H1 (cell line): ENCODE results near the gene GRID1. TPM values are rescaled to one million over a fixed set of nuclear protein-coding genes. Genes with fewer than 3 reads are reported as not detected.

Experiments
- CTCF ChIA-PET: fragments of 300-600 bp; sonication (Branson Sonifier 250); formaldehyde crosslinking; loops from one replicate; lab custom pipeline; 2021; ENCODE audit not compliant: partially characterized antibody; lab: Charles Lee
- POLR2A ChIA-PET: fragments of 300-600 bp; sonication (Branson Sonifier 250); formaldehyde crosslinking; loops from one replicate; lab custom pipeline; 2021; ENCODE audit warnings: inconsistent platforms; ENCODE audit not compliant: partially characterized antibody; lab: Charles Lee
- DNase-seq, 2 experiments: peaks; one replicate each; pipeline versions ENCODE4 v3.0.0 to v3.0.0-alpha.2; 2010 to 2022; ENCODE audit warnings: low spot score in 2 of 2, low read depth in 1 of 2, mixed read lengths in 1 of 2
- FAIRE-seq: peaks from 2 replicates; lab custom pipeline; 2011; peaks lifted over from hg19 to GRCh38; lab: Jason Lieb, UNC
- H2AFZ ChIP-seq: 2 replicates; pipeline ENCODE4 v1.8.1; 2012; ENCODE audit warnings: low read length, inconsistent platforms
- H2AK5ac ChIP-seq: 2 replicates; pipeline ENCODE4 v1.6.1; 2013; ENCODE audit warnings: low read depth, low read length
- H2BK120ac ChIP-seq: replicated peaks from 2 replicates; pipeline ENCODE3; 2013; ENCODE audit warnings: low read depth, low read length, inconsistent platforms
- H2BK12ac ChIP-seq: 2 replicates; pipeline ENCODE4 v1.6.1; 2013; ENCODE audit warnings: low read depth, low read length
- H2BK15ac ChIP-seq: 2 replicates; pipeline ENCODE4 v1.6.1; 2013; ENCODE audit warnings: low read length
- H2BK20ac ChIP-seq: 2 replicates; pipeline ENCODE4 v1.6.1; 2013; ENCODE audit warnings: low read length
- H2BK5ac ChIP-seq: 2 replicates; pipeline ENCODE4 v1.6.1; 2013; ENCODE audit warnings: low read depth, low read length
- H3K14ac ChIP-seq: 2 replicates; pipeline ENCODE4 v1.6.1; 2013; ENCODE audit warnings: inconsistent platforms; ENCODE audit not compliant: insufficient read length
- H3K18ac ChIP-seq: 2 replicates; pipeline ENCODE4 v1.6.1; 2013; ENCODE audit warnings: low read length; ENCODE audit errors: extremely low read depth
- H3K23ac ChIP-seq: 2 replicates; pipeline ENCODE4 v1.6.1; 2013; ENCODE audit warnings: inconsistent platforms; ENCODE audit not compliant: insufficient read length
- H3K23me2 ChIP-seq: 2 replicates; pipeline ENCODE4 v1.6.1; 2013; ENCODE audit warnings: low read depth, low read length
- H3K27ac ChIP-seq: 2 replicates; pipeline ENCODE4 v1.6.1; 2011; ENCODE audit warnings: low read depth, low read length, inconsistent platforms
- H3K27me3 ChIP-seq, 4 experiments: replicated peaks in 1 of 4; 1 replicate in 1 of 4; 2 replicates in 3 of 4; pipeline versions ENCODE4 v1.6.1 to v1.8.1; 2011 to 2013; ENCODE audit warnings: low read length in 3 of 4, mild to moderate bottlenecking in 3 of 4, inconsistent platforms in 2 of 4, mixed read lengths in 2 of 4, moderate library complexity in 1 of 4; ENCODE audit not compliant: control insufficient read depth in 3 of 4, insufficient read depth in 3 of 4; ENCODE audit errors: extremely low read depth in 1 of 4
- H3K36me3 ChIP-seq, 4 experiments: 2 replicates each; pipeline versions ENCODE4 v1.6.1 to v1.8.1; 2011 to 2013; ENCODE audit warnings: mild to moderate bottlenecking in 4 of 4, low read length in 3 of 4, moderate library complexity in 2 of 4, control low read depth in 1 of 4, inconsistent platforms in 1 of 4; ENCODE audit not compliant: insufficient read depth in 4 of 4, control insufficient read depth in 2 of 4
- H3K4ac ChIP-seq: replicated peaks from 2 replicates; pipeline ENCODE3; 2013; ENCODE audit warnings: low read length, low read depth, mixed read lengths, inconsistent platforms; ENCODE audit not compliant: insufficient read length
- H3K4me1 ChIP-seq, 4 experiments: replicated peaks in 1 of 4; 1 replicate in 1 of 4; 2 replicates in 3 of 4; pipeline versions ENCODE4 v1.6.1 to v1.8.1; 2011 to 2013; ENCODE audit warnings: low read length in 3 of 4, inconsistent platforms in 2 of 4, mixed read lengths in 1 of 4; ENCODE audit not compliant: insufficient read depth in 4 of 4, control insufficient read depth in 3 of 4
- H3K4me2 ChIP-seq, 2 experiments: 2 replicates each; pipeline versions ENCODE4 v1.6.1 to v1.8.1; 2011 to 2013; ENCODE audit warnings: low read depth in 2 of 2, low read length in 2 of 2, control low read depth in 1 of 2, inconsistent platforms in 1 of 2, mild to moderate bottlenecking in 1 of 2; ENCODE audit not compliant: insufficient read depth in 1 of 2
- H3K4me3 ChIP-seq, 4 experiments: fragments of 200-600, 300-600 bp in 1 of 4; sonication (generic), shearing (Covaris generic), sonication (Bioruptor Twin) in 1 of 4; 2 replicates each; pipeline versions ENCODE4 v1.5.1 to v1.8.1; 2011 to 2016; ENCODE audit warnings: low read length in 4 of 4, low read depth in 3 of 4, control low read depth in 2 of 4, inconsistent platforms in 2 of 4, mild to moderate bottlenecking in 2 of 4, mixed read lengths in 1 of 4, moderate library complexity in 1 of 4; ENCODE audit not compliant: insufficient read depth in 2 of 4; ENCODE audit errors: extremely low read depth in 1 of 4
- H3K56ac ChIP-seq: replicated peaks from 2 replicates; pipeline ENCODE3; 2013; ENCODE audit warnings: low read depth, mild to moderate bottlenecking, mixed read lengths, low read length, inconsistent platforms; ENCODE audit not compliant: insufficient read length
- H3K79me1 ChIP-seq: 2 replicates; pipeline ENCODE4 v1.6.1; 2013; ENCODE audit warnings: low read depth, low read length, control low read depth
- H3K79me2 ChIP-seq, 2 experiments: 2 replicates each; pipeline versions ENCODE4 v1.6.1 to v1.8.1; 2012 to 2013; ENCODE audit warnings: low read length in 2 of 2, mild to moderate bottlenecking in 2 of 2, inconsistent platforms in 1 of 2; ENCODE audit not compliant: insufficient read depth in 2 of 2, control insufficient read depth in 1 of 2
- H3K9ac ChIP-seq, 4 experiments: replicated peaks in 1 of 4; 1 replicate in 1 of 4; 2 replicates in 3 of 4; pipeline versions ENCODE4 v1.6.1 to v1.8.1; 2011 to 2013; ENCODE audit warnings: low read depth in 3 of 4, low read length in 3 of 4, control low read depth in 2 of 4, mild to moderate bottlenecking in 2 of 4, moderate library complexity in 2 of 4, inconsistent platforms in 1 of 4; ENCODE audit errors: extremely low read depth in 1 of 4
- H3K9me3 ChIP-seq, 2 experiments: 2 replicates each; pipeline versions ENCODE4 v1.6.1 to v1.8.1; 2012 to 2013; ENCODE audit warnings: mild to moderate bottlenecking in 2 of 2, moderate library complexity in 2 of 2, control low read depth in 1 of 2, inconsistent platforms in 1 of 2, low read depth in 1 of 2, low read length in 1 of 2, mixed read lengths in 1 of 2; ENCODE audit not compliant: insufficient read depth in 2 of 2
- H4K20me1 ChIP-seq, 2 experiments: replicated peaks in 1 of 2; 2 replicates each; pipeline versions ENCODE3 to v1.8.1; 2011 to 2013; ENCODE audit warnings: inconsistent platforms in 2 of 2, low read length in 2 of 2, mild to moderate bottlenecking in 1 of 2; ENCODE audit not compliant: insufficient read depth in 2 of 2, control insufficient read depth in 1 of 2
- H4K5ac ChIP-seq: 2 replicates; pipeline ENCODE4 v1.6.1; 2013; ENCODE audit warnings: low read length, low read depth, mixed read lengths, inconsistent platforms; ENCODE audit not compliant: insufficient read length
- H4K8ac ChIP-seq: 2 replicates; pipeline ENCODE4 v1.8.0; 2013; ENCODE audit warnings: mild to moderate bottlenecking, moderate library complexity, low read length, inconsistent platforms; ENCODE audit not compliant: insufficient read depth; ENCODE audit errors: extremely low read depth
- H4K91ac ChIP-seq: replicated peaks from 2 replicates; pipeline ENCODE3; 2013; ENCODE audit warnings: low read length, mixed read lengths, inconsistent platforms; ENCODE audit not compliant: insufficient read length
- CREB1 ChIP-seq: IDR thresholded peaks from 2 replicates; pipeline ENCODE4 v1.6.1; 2012; ENCODE audit warnings: inconsistent platforms
- EGR1 ChIP-seq: IDR thresholded peaks from 2 replicates; pipeline ENCODE4 v1.6.1; 2011; ENCODE audit warnings: low read depth, low read length, borderline replicate concordance
- JUND ChIP-seq: IDR thresholded peaks from 2 replicates; pipeline ENCODE4 v1.6.1; 2011; ENCODE audit warnings: mild to moderate bottlenecking, improper control_type of control experiment, low read length
- NANOG ChIP-seq: IDR thresholded peaks from 2 replicates; pipeline ENCODE4 v1.6.1; 2011; ENCODE audit warnings: low read length, low read depth, mild to moderate bottlenecking, inconsistent platforms; ENCODE audit not compliant: insufficient read depth, poor library complexity, severe bottlenecking
- POLR2A ChIP-seq, 2 experiments: IDR thresholded peaks; 1 replicate in 1 of 2; 2 replicates in 1 of 2; pipeline ENCODE4 v1.6.1; 2011; ENCODE audit warnings: low read depth in 2 of 2, low read length in 2 of 2, mild to moderate bottlenecking in 2 of 2; ENCODE audit errors: control extremely low read depth in 1 of 2
- SIX5 ChIP-seq: IDR thresholded peaks from 2 replicates; pipeline ENCODE4 v1.6.1; 2011; ENCODE audit warnings: mild to moderate bottlenecking, low read depth, low read length
- SP4 ChIP-seq: IDR thresholded peaks from 2 replicates; pipeline ENCODE4 v1.6.1; 2012; ENCODE audit warnings: low read length, inconsistent platforms
- TAF7 ChIP-seq: optimal IDR thresholded peaks from 2 replicates; pipeline ENCODE3; 2011; ENCODE audit warnings: low read depth, mild to moderate bottlenecking, inconsistent platforms, low read length, moderate library complexity, borderline replicate concordance
- WGBS, 2 experiments: shearing (Covaris generic) in 1 of 2; methylation state at CpG; one replicate each; pipeline versions ENCODE4 v1.1.6 to v1.1.7; 2013 to 2015; ENCODE audit warnings: low lambda C conversion rate in 2 of 2, mixed read lengths in 2 of 2, inconsistent platforms in 1 of 2, low coverage in 1 of 2, missing lambda C conversion rate in 1 of 2; ENCODE audit not compliant: insufficient replicate concordance in 2 of 2, insufficient coverage in 1 of 2, insufficient read length in 1 of 2; ENCODE audit errors: extremely low coverage in 1 of 2, missing lambda C conversion rate in 1 of 2; 5-methylcytosine and 5-hydroxymethylcytosine counted together
- polyA plus RNA-seq, 7 experiments: library from polyadenylated mRNA; depleted of rRNA in 3 of 7; stranded (reverse) in 5 of 7; unstranded in 2 of 7; fragments of >200 nt in 5 of 7; fragments of 200-250 nt in 2 of 7; gene quantifications; 1 replicate in 5 of 7; 2 replicates in 1 of 7; 4 replicates in 1 of 7; pipeline versions ENCODE4 v1.2.1 to v1.2.3, GENCODE V29; 2011 to 2013; ENCODE audit warnings: missing spikeins in 2 of 7, mixed read lengths in 2 of 7
- total RNA-seq: library from RNA; stranded (reverse); fragmentation: NEBNext Ultra II Directional; extraction: Animal tissue kit (Norgen Biotek cat#: 25700); gene quantifications from 2 replicates; pipeline ENCODE4 v1.2.1, GENCODE V29; 2021
- TF ChIP-seq, protein P1 (sequence below): IDR thresholded peaks from 2 replicates; pipeline ENCODE4 v1.6.1; 2011; ENCODE audit warnings: low read length, improper control_type of control experiment
- TF ChIP-seq, protein P2 (sequence below), 3 experiments: IDR thresholded peaks; 1 replicate in 2 of 3; 2 replicates in 1 of 3; pipeline versions ENCODE4 v1.5.1 to v1.6.1; 2011; ENCODE audit warnings: low read length in 3 of 3, mild to moderate bottlenecking in 3 of 3, inconsistent platforms in 2 of 3, low read depth in 1 of 3, moderate library complexity in 1 of 3; ENCODE audit not compliant: insufficient read depth in 1 of 3; ENCODE audit errors: control extremely low read depth in 1 of 3

The GRID1 gene
- total and polyA plus RNA-seq, 2 of the 8 experiments (the other 6 are each of a cell fraction or from before 2014, with no cell fraction given), result 0.22 to 0.30 TPM

- Histone ChIP-seq H3K9me3 (no peaks in the 10 kb centered on the region), H3K14ac (no peak overlapping the region), H3K4me1 (no peaks in the 10 kb centered on the region), H4K5ac (no peak overlapping the region), H2BK20ac (no peak overlapping the region), H3K23me2 (no peaks in the 10 kb centered on the region; the same call in 1 of the 2 replicates), H3K56ac (no peak overlapping the region), H3K27ac (no peak overlapping the region), H3K23ac (no peak overlapping the region), H2BK5ac (no peak overlapping the region), H2BK120ac (no peak overlapping the region), H3K9ac (no peak overlapping the region), H2AFZ (no peak overlapping the region), H4K91ac (no peak overlapping the region), H4K8ac (peak overlapping the region; percentile 11), H2AK5ac (no peak overlapping the region), H3K36me3 (no peaks in the 10 kb centered on the region), H3K4me3 (no peak overlapping the region), H3K27me3 (no peaks in the 10 kb centered on the region), H3K79me1 (no peaks in the 10 kb centered on the region), H2BK12ac (no peak overlapping the region), H3K79me2 (no peaks in the 10 kb centered on the region), H3K4ac (no peak overlapping the region), H2BK15ac (no peak overlapping the region), H3K4me2 (no peak overlapping the region), H3K18ac (no peak overlapping the region), H4K20me1 (no peaks in the 10 kb centered on the region)
- FAIRE-seq, result no peak
- no peak for DNase-seq
- CTCF ChIA-PET, result interaction anchor here (0.8 to 1.6 kb wide), 4 partner anchors 21 to 186 kb away, joined by 3 to 5 read pairs (median 3); no protein-coding TSS in a partner anchor
- WGBS, 2 experiments, result 88% methylated on average over 12 of the region's 13 CpGs; no CpG with 5 or more reads in 1 of the 2 experiments
- POLR2A ChIA-PET, result interaction anchor here (0.6 kb wide), 1 partner anchor 1651 kb away, joined by 4 read pairs; no protein-coding TSS in a partner anchor
- no peak for TF ChIP-seq SP4
- TF ChIP-seq NANOG, result no peak
- no peak for TF ChIP-seq EGR1
- TF ChIP-seq TAF7, result no peak
- TF ChIP-seq, protein P1, sequence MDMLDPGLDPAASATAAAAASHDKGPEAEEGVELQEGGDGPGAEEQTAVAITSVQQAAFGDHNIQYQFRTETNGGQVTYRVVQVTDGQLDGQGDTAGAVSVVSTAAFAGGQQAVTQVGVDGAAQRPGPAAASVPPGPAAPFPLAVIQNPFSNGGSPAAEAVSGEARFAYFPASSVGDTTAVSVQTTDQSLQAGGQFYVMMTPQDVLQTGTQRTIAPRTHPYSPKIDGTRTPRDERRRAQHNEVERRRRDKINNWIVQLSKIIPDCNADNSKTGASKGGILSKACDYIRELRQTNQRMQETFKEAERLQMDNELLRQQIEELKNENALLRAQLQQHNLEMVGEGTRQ, result no peak
- TF ChIP-seq POLR2A (IDR thresholded peaks at IDR 0.05; ENCODE audit: control extremely low read depth in 1 of 2, low read depth in 2 of 2, low read length in 2 of 2), result no peak
- TF ChIP-seq, protein P2, sequence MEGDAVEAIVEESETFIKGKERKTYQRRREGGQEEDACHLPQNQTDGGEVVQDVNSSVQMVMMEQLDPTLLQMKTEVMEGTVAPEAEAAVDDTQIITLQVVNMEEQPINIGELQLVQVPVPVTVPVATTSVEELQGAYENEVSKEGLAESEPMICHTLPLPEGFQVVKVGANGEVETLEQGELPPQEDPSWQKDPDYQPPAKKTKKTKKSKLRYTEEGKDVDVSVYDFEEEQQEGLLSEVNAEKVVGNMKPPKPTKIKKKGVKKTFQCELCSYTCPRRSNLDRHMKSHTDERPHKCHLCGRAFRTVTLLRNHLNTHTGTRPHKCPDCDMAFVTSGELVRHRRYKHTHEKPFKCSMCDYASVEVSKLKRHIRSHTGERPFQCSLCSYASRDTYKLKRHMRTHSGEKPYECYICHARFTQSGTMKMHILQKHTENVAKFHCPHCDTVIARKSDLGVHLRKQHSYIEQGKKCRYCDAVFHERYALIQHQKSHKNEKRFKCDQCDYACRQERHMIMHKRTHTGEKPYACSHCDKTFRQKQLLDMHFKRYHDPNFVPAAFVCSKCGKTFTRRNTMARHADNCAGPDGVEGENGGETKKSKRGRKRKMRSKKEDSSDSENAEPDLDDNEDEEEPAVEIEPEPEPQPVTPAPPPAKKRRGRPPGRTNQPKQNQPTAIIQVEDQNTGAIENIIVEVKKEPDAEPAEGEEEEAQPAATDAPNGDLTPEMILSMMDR (IDR thresholded peaks at IDR 0.05; ENCODE audit: control extremely low read depth in 1 of 3, insufficient read depth in 1 of 3, low read depth in 1 of 3, low read length in 3 of 3), result no peak
- TF ChIP-seq SIX5, result no peak
- TF ChIP-seq CREB1, result no peak
- no peak for TF ChIP-seq JUND
Measured at GRCh38 chr10:86163522-86164173, 202.9 kb downstream of the GRID1 start.
